LoVo (cell line): ENCODE data around the gene CA5B.
"Not testable (repeated sequence)": the region's sequence is repeated elsewhere in the genome, so short reads cannot be mapped to it uniquely, and the experiment has no call there.

Source experiments
- DNase-seq: peaks from one replicate; pipeline ENCODE4 v3.0.0-alpha.2; 2016; ENCODE audit warnings: low spot score

The CA5B gene

DNA sequence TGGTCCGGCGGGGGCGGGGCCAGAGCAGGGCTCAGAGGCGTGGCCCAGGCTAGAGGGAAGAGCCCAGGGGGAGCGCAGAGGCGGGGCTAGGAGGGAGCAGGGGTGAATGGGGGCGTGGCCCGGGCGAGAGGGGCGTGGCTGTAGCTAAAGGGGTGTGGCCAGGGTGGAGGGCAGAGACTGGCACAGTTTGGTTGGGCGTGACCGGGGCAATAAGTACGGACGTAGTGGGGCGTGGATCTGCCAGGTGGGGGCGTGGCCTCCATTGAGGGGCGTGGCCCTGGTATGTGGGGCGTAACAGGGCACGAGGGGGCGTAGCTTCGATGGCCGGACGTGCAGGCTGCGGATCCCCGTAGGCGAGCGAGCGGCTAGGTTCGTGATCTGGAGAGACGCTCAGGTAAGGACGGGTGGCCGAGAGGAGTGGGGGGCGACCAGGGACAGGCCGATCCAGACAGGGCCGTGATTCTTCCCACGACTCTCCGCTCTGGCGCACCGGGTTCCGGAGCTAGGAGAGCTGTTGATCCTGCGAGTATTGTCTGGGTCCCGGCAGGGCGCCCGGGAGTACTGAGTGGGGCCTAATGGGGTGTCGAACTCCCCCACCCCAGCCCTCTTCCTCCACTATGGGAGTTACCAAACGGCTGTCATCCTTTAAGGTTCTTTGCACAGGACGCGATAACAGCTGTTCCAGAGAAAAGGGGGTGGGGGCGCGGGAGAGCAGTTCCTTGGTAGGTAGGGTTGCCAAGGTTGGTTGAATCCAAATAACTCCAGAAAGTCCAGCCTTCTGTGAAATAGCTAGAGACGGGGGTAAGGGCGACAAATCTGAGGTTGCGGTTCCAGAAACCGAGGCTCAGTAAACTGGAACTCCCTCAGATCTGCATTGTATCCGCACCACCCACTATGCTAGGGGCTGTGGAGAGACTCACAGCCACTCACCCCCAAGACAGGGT is at the start of gene CA5B:
CA5B (plus strand) TSS at position 312 of the 944 bp plus-strand sequence. CDS start 11,754 bp downstream, outside the sequence.
- DNase-seq: peak; percentile 90

- no peak for DNase-seq
These were observed 43.1 kb upstream of the CA5B start for GRCh38 chrX:15694941-15695451.

GRCh38 chrX:15696516-15696915 is 41.6 kb upstream of the CA5B start:
- DNase-seq: no peak

GRCh38 chrX:15702488-15703371 is 35.3 kb upstream of the CA5B start:
- no peak for DNase-seq

DNA sequence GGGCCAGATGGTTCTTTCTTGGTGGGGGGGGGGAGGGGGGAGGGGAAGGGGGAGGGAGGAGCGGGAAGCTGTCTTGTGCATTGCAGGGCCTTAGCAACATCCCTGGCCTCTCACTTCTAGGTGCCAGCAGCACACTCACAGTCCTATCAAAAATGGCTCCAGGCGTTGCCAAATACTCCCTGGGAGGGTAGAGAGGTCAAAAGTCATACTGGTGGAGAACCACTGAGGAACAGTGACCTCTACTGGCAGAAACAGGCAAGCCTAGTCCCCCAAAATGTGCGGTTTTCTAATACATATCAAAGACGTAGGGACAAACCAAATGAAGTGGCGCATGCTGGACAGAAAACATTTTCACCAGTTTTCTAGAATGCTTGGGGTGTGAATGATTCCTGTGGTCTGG is 34.3 kb upstream of the CA5B start:
- DNase-seq: not testable (repeated sequence)

DNA sequence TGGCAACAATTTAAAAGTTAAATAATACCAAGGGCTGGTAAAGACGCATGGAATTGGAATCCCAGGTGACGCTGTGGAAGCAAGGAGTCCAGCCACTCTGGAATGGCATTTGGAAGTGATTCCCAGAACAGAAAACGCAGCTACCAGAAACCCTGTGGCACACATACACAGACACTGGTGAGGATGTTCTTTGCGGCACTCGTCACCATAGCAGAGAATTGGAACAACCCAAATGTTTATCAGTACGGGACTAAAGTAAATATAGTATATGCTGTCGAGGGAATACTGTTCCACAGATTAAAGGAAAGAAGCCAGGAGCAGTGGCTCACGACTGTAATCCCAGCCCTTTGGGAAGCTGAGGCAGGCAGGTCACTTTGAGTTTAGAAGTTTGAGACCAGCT is 33.8 kb upstream of the CA5B start:
- DNase-seq: not testable (repeated sequence)

DNA sequence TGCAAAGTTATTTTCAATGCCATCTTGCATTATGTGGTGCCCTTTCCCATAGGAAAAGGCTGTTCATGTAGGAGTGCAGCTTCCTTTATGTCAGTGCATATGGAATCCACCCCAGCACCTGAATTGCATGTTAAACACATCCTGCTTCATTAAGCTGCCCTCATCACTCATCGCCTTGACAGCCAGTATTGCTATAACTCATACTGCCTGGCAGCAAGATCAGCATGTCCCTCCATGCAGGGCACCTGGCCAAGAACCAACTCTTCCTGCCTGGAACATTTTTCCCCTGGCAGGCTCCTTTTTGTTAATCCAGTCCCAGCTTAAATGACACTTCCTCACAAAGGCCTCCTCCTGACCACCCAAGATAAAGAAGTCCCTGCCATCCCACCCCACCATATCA is 23.5 kb upstream of the CA5B start:
- DNase-seq: no peak

- no peak for DNase-seq
These were observed 19.6 kb upstream of the CA5B start for GRCh38 chrX:15718283-15718970.

- DNase-seq: no peak
These were observed 18.6 kb upstream of the CA5B start for GRCh38 chrX:15719324-15719968.

- DNase-seq: no peak
These were observed 16.2 kb upstream of the CA5B start for GRCh38 chrX:15721911-15722310.

DNA sequence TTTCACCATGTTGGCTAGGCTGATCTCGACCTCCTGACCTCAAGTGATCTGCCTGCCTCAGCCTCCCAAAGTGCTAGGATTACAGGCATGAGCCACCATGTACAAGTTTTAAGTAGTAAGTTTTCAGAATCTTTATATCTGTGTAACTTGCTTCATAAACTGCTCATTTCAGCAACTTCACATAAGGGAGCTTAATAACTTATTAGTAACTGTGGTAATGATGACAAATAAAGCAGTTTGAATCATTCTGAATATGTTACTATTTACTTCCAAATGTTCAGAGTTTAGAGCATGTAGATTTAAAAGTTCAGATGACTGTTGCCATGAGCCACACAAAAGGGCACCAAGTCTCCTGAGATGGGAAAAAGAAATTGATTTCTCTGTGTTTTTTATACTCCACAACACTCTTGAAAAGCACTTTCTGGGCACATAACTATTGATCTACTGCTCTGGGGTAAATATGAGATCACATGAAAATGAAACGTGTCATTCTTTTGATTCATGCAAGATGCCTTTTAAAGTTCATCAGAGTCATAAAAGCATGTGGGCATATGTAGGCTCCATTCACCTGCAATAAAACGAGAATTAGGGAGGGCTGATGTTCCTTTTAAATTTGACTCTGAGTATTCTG is 14.1 kb upstream of the CA5B start:
- no peak for DNase-seq

DNA sequence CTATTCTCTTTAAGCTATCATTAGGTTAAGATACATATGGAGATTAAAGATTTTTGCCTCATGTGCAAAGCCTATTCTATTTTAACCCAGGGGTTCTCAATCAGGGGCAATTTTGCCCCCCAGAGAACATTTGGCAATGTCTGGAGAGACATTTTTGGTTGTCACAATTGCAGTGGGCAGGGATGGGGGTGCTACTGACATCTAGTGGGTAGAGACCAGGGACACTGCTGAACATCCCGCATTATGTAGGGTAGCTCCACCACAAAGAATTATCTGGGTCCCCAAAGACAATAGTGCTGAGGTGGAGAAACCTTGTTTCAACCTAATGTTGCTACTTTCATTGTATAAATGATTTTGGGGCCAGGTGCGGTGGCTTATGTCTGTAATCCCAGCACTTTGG is 13.2 kb upstream of the CA5B start:
- DNase-seq: no peak

DNA sequence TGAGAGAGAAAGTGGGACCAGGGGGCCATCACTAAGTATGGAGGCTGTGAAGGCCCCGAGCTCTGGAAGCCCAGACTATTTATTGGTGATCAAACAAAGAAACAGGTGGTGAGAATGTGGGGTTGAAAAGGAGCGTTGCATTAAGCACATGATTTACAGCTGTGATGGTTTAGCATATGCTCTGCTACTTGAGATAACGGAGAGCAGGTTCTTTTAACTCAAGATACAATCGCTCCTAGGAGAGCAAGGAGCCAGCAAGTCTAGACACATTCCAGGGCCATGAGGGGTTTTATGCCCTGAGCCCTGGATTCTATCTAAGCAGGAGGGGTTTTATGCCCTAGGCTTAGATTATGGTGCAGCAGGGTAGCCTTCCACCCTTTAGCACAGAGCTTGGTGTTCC is 6.7 kb upstream of the CA5B start:
- not testable (repeated sequence) for DNase-seq

- peak; percentile 16 for DNase-seq
These were observed 696 bp upstream of the CA5B start for GRCh38 chrX:15737190-15737958.

GRCh38 chrX:15739886-15740285 is 1.8 kb downstream of the CA5B start:
- no peak for DNase-seq

DNA sequence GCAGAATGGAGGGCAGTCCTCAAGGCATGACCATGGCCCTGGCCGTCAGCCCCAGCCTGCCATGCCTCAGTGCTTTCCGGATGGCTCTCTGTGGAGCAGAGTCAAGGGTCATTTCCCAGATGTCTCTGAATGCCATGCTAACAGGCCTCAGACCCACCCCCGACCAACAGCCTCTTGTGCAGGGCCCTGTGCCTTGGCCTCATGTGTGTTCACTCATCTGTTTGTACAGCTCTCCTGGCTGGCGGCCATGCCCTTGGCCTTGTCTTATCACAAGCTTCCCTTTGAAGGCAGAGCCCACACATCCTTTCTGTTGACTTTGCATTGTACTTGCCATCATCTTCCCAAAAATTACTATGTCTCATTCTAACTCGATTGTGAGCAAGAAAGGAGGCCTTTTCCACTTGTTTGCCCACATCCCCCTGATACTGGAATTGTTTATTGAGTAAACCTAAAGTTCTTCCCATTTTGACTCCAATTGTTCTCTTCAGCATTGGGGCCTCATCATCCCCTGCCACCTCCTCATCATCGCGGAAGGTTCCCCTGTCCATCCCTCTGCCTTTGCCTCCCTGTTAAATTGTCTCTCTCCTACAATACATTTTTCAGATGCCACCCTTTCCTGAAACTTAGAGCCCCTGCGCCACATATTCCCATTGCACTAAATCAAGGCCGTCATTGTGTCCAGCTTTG is 6.3 kb downstream of the CA5B start:
- DNase-seq: no peak

DNA sequence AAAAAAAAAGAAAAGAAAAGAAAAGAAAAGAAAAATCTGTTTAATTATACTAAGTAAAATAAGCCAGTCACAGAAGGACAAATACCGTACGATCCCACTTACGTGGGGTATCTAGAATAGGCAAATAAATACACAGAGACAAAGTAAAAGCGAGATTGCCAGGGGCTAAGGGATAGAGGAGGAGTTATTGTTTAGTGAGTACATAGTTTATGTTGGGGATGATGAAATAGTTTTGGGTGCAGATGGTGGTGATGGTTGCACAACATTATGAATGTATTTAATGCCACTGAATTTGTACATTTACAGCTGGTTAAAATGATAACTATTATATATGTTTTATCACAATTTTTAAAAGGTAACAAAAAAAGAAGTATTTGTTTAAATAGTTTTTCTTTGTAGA is 7.1 kb downstream of the CA5B start:
- no peak for DNase-seq

DNA sequence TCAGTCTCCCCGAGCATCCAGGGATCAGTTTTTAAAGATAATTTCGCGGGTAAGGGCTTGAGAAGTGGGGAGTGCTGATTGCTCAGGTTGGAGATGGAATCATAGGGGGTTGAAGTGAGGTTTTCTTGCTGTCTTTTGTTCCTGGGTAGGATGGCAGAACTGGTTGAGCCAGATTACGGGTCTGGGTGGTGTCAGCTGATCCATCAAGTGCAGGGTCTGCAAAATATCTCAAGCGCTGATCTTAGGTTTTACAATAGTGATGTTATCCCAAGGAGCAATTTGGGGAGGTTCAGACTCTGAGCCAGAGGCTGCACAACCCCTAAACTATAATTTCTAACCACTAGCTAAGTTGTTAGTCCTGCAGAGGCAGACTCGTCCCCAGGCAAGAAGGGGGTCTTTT is 8.6 kb downstream of the CA5B start:
- not testable (repeated sequence) for DNase-seq

DNA sequence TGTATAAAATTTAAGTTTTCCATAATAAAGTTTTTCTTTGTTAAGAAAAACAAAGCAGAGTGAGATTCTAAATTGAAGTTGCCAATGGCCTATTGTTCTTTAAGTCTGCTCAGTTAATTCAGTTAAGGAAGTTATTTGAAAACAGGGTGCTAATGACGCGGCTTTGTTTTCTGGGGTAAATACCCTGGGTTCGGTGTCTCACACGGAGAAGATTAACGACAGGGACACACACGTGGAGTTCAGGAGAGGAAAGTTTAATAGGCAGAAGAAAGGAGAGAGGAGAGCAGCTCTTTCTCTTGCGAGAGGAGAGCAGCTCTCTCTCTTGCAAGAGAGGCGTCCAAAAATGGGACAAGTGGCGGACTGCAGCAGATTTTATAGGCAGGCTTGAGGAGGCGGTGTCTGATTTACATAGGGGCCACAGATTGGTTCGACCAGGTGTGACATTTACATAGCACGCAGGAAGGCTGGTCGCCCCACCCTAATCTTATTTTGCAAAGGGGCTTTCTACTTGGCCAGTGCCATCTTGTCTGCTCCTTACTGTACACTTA is 9.6 kb downstream of the CA5B start:
- no peak for DNase-seq
